RCC 7860 (cell line): ENCODE measurements around the gene EPN2.
A peak's percentile ranks its signal among the peaks of the same experiment; 100 is the strongest.

Source experiments
- DNase-seq: peaks from one replicate; pipeline ENCODE4 v3.0.0-alpha.2; 2015; ENCODE audit warnings: low spot score
- FAIRE-seq: peaks from 2 replicates; lab custom pipeline; 2012; peaks lifted over from hg19 to GRCh38; lab: Jason Lieb, UNC

Gene EPN2

GRCh38 chr17:19307521-19307920 lies 70.4 kb downstream of the EPN2 start:
- FAIRE-seq: no peak
- no peak for DNase-seq

GRCh38 chr17:19308398-19308797 lies 71.2 kb downstream of the EPN2 start:
- no peak for DNase-seq
- FAIRE-seq: no peak

- FAIRE-seq: no peak
Measured at GRCh38 chr17:19309701-19310100, 72.5 kb downstream of the EPN2 start.

GRCh38 chr17:19310151-19310550 lies 73.0 kb downstream of the EPN2 start:
- FAIRE-seq: no peak
- no peak for DNase-seq

More at GRCh38 chr17:19309701-19310100, 72.5 kb downstream of the EPN2 start:
- no peak for DNase-seq

- DNase-seq (no peak), FAIRE-seq (no peak)
Measured at GRCh38 chr17:19311016-19311415, 73.8 kb downstream of the EPN2 start.

- no peak for DNase-seq
- FAIRE-seq: no peak
Measured at GRCh38 chr17:19311421-19312215, 74.5 kb downstream of the EPN2 start.

- DNase-seq: no peak
Measured at GRCh38 chr17:19312406-19312805, 75.2 kb downstream of the EPN2 start.

GRCh38 chr17:19313066-19313745 lies 76.0 kb downstream of the EPN2 start:
- no peak for DNase-seq
- FAIRE-seq: no peak

More at GRCh38 chr17:19312406-19312805, 75.2 kb downstream of the EPN2 start:
- FAIRE-seq: no peak

- DNase-seq: no peak
- FAIRE-seq: no peak
Measured at GRCh38 chr17:19313746-19314651, 76.8 kb downstream of the EPN2 start.

- no peak for FAIRE-seq
- DNase-seq: no peak
Measured at GRCh38 chr17:19315104-19315503, 77.9 kb downstream of the EPN2 start.

- DNase-seq (no peak), FAIRE-seq (no peak)
Measured at GRCh38 chr17:19316761-19317358, 79.7 kb downstream of the EPN2 start.

- DNase-seq (peak; percentile 81), FAIRE-seq (peak; percentile 73)
Measured at GRCh38 chr17:19317359-19318095, 80.4 kb downstream of the EPN2 start.

- no peak for FAIRE-seq
Measured at GRCh38 chr17:19318611-19319010, 81.4 kb downstream of the EPN2 start.

GRCh38 chr17:19319771-19320505 lies 82.8 kb downstream of the EPN2 start:
- FAIRE-seq: no peak
- no peak for DNase-seq

More at GRCh38 chr17:19318611-19319010, 81.4 kb downstream of the EPN2 start:
- no peak for DNase-seq

GRCh38 chr17:19320876-19321275 lies 83.7 kb downstream of the EPN2 start:
- no peak for DNase-seq
- FAIRE-seq: no peak

- no peak for FAIRE-seq
- no peak for DNase-seq
Measured at GRCh38 chr17:19321481-19322128, 84.4 kb downstream of the EPN2 start.

- no peak for DNase-seq
- FAIRE-seq: no peak
Measured at GRCh38 chr17:19322129-19322505, 85.0 kb downstream of the EPN2 start.

GRCh38 chr17:19322861-19323260 lies 85.7 kb downstream of the EPN2 start:
- FAIRE-seq (no peak), DNase-seq (no peak)

GRCh38 chr17:19325542-19325941 lies 88.4 kb downstream of the EPN2 start:
- FAIRE-seq (no peak), DNase-seq (no peak)
